GM10847 (cell line): ENCODE data around the gene FBXO45.

ENCODE experiments used
- POLR2A ChIP-seq: IDR thresholded peaks from 2 replicates; pipeline ENCODE4 v1.6.1; 2011; ENCODE audit not compliant: insufficient read length; ENCODE audit errors: extremely low read depth

Gene FBXO45

GRCh38 chr3:196608693-196609092, 40.2 kb downstream of the FBXO45 start:
- TF ChIP-seq POLR2A = no peak

GRCh38 chr3:196609343-196609775, 40.9 kb downstream of the FBXO45 start:
- TF ChIP-seq POLR2A = no peak

GRCh38 chr3:196609805-196610515, 41.5 kb downstream of the FBXO45 start:
- no peak for TF ChIP-seq POLR2A

- TF ChIP-seq POLR2A = no peak
Measured at GRCh38 chr3:196611761-196612483, 43.5 kb downstream of the FBXO45 start.

GRCh38 chr3:196617256-196617655, 48.8 kb downstream of the FBXO45 start:
- TF ChIP-seq POLR2A = no peak

GRCh38 chr3:196619223-196619622, 50.8 kb downstream of the FBXO45 start:
- no peak for TF ChIP-seq POLR2A

- no peak for TF ChIP-seq POLR2A
Measured at GRCh38 chr3:196620161-196620604, 51.7 kb downstream of the FBXO45 start.

GRCh38 chr3:196620684-196621083, 52.2 kb downstream of the FBXO45 start:
- no peak for TF ChIP-seq POLR2A

- no peak for TF ChIP-seq POLR2A
Measured at GRCh38 chr3:196621611-196622010, 53.2 kb downstream of the FBXO45 start.

- TF ChIP-seq POLR2A = no peak
Measured at GRCh38 chr3:196624067-196624790, 55.8 kb downstream of the FBXO45 start.

- no peak for TF ChIP-seq POLR2A
Measured at GRCh38 chr3:196624907-196625306, 56.4 kb downstream of the FBXO45 start.

GRCh38 chr3:196625331-196625730, 56.9 kb downstream of the FBXO45 start:
- no peak for TF ChIP-seq POLR2A

GRCh38 chr3:196627918-196628231, 59.4 kb downstream of the FBXO45 start:
- no peak for TF ChIP-seq POLR2A

- no peak for TF ChIP-seq POLR2A
Measured at GRCh38 chr3:196629228-196629627, 60.8 kb downstream of the FBXO45 start.

GRCh38 chr3:196631682-196632045, 63.2 kb downstream of the FBXO45 start:
- TF ChIP-seq POLR2A = no peak
